B cell (primary cell): Measurements from ENCODE around the gene FBXO42.

ENCODE experiments used
- EZH2 ChIP-seq: IDR thresholded peaks from 2 replicates; pipeline ENCODE4 v1.6.1; 2012; ENCODE audit warnings: borderline replicate concordance, low read depth, mild to moderate bottlenecking, moderate library complexity, low read length; ENCODE audit not compliant: insufficient read depth, poor library complexity, severe bottlenecking
- TF ChIP-seq, protein P1 (sequence below): fragments of 200-600 bp; IDR thresholded peaks from one replicate; pipeline ENCODE4 v1.8.0; 2022; ENCODE audit warnings: antibody characterized with exemption, mild to moderate bottlenecking

DNA sequence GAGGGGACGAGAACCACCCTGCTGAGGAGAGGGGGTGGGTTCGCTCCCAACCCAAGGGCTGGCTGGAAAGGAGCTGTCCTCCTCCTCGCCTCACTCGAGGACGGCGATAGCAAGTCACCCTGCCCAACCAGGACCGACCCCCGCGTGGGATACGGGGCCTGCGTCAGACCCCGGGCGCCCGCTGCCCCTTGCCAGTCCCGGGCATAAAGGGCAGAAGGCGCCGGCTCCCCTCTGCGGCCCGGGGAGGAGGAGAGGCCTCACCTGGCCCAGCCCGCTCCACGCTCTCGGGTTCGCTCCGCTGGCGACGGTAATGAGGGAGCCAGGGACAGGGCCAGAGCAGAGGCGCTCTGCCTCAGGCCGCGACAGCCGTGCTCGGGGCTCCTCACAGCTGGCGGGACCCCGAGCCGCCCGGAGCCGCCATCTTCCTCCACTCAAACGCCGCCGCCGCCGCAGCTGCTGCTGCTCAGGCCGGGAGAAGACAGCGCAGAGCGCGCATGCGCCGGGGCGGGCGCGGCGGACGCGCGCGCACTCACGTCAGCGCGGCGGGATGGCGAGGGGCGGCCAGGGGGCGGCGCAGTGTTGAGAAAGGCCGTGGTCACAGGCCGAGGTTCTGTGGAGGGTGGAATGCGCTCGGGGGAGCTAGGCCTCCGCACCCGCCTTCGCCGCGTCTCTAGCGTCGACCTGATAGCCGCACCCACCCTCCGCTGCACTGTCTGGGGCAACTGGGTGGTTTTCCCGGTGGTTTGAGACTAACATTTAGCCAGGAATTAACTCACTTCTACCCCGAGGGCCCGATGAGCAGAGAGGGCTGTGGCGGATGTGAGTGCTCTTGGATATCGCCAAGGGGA lies at the start of gene FBXO42:
- TF ChIP-seq, protein P1, sequence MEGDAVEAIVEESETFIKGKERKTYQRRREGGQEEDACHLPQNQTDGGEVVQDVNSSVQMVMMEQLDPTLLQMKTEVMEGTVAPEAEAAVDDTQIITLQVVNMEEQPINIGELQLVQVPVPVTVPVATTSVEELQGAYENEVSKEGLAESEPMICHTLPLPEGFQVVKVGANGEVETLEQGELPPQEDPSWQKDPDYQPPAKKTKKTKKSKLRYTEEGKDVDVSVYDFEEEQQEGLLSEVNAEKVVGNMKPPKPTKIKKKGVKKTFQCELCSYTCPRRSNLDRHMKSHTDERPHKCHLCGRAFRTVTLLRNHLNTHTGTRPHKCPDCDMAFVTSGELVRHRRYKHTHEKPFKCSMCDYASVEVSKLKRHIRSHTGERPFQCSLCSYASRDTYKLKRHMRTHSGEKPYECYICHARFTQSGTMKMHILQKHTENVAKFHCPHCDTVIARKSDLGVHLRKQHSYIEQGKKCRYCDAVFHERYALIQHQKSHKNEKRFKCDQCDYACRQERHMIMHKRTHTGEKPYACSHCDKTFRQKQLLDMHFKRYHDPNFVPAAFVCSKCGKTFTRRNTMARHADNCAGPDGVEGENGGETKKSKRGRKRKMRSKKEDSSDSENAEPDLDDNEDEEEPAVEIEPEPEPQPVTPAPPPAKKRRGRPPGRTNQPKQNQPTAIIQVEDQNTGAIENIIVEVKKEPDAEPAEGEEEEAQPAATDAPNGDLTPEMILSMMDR: peak; percentile 54
- TF ChIP-seq EZH2: no peak
